Embryonic facial prominence (tissue), 1 donor: ENCODE data around the gene TAP2.
"Not testable (repeated sequence)": the region's sequence is repeated elsewhere in the genome, so short reads cannot be mapped to it uniquely, and the experiment has no call there.

Experiments
- DNase-seq: peaks from one replicate; pipeline ENCODE4 v3.0.0-alpha.2; 2016; ENCODE audit errors: extremely low spot score

TAP2 gene

DNA sequence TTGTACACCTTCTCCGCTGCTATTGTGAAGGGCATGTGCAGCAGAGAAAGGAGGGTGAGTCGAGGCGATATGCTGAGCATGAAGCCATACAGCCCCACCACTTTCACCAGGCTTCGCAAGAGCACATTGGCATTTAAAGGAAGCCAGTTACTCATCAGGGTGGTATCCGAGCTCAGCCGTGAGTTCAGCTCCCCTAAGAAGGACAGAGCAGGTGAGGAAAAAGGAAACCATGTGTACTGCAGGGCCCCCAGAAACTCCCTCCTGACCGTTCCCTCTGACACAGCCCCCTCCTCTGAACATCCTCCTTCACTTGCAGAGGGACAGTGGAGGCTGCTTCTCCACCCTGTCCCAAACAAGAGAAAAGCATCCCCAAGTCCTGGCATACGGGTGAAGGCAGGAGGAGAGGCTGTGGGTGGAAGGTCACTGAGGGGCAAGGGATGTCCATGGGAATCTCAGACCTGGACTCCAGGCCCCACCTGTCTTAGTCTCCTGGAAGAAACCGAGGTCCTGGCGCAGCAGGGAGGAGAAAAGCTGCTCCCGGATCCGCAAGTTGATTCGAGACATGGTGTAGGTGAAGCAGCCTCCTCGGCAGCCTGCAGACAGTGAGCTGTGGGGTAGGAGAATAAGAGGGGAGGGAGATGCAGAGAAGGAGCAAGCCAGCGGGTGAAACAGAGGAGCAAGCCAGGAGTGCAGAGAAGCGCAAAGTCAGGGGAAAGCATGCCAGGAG, 3.2 kb downstream of the TAP2 start:
- DNase-seq = no peak

DNA sequence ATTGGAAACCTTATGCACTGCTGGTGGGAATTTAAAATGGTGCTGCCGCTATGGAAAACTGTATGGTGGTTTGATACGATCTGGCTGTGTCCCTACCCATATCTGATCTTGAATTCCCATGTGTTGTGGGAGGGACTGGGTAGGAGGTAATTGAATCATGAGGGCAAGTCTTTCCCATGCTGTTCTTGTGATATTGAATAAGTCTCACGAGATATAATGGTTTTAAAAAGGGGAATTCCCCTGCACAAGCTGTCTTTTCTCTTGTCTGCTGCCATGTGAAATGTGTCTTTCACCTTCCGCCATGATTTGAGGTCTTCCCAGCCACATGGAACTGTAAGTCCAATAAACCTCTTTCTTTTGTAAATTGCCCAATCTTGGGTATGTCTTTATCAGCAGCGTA, 4.9 kb downstream of the TAP2 start:
- DNase-seq = no peak

DNA sequence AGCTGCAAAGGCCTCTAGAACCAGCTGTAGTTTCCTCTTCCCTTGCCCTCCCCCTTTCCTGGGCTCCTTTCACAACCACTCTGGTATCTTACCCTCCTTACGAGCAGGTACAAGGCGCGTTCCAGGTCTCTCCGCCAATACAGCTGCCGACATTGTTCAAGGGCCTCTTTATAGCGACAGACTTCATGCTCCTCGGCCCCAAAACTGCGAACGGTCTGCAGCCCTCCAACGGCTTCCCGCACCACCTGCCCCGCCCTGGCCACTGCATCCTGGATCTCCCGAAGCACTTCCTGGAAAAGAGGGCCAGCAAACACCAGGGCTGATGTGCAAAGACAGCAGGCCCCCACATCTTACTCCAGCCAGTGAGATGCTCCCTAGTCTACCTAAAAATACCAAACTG, 6.0 kb downstream of the TAP2 start:
- no peak for DNase-seq

DNA sequence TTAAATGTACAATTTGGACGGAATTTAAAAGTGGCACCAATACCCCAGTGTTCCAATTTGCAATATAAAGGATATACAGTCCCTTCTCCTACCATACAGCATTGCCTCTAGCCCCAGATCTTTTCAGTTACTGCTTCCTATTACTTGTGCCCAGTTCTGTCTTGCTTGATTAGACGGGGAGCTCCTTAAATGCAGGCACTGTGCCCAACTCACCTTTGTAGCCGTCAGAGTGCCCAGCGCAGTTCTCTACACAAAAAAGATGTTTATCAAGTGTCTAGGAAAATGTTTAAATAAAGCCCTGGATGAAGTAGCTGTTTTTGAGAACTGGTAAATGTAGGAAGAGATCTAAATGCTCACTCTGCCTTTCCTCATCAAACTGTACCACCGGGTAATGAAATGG, 7.6 kb downstream of the TAP2 start:
- no peak for DNase-seq

DNA sequence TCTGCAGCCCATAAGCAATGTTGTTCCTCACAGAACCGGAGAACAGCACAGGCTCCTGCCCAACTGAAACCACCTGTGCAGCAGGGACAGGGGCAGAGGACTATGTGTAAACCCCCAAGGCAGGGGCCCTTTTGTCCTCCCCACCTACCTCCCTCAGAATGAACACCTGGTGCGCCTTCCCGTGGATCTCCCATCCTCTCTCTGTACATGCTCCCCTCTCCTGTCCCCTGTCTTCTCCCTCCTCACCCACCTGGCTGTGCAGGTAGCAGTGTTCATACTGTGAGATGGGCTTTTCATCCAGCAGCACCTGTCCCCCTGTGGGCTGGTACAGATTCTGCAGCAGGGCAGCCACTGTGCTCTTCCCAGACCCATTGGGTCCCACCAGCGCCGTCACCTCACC, 8.5 kb downstream of the TAP2 start:
- DNase-seq = no peak

DNA sequence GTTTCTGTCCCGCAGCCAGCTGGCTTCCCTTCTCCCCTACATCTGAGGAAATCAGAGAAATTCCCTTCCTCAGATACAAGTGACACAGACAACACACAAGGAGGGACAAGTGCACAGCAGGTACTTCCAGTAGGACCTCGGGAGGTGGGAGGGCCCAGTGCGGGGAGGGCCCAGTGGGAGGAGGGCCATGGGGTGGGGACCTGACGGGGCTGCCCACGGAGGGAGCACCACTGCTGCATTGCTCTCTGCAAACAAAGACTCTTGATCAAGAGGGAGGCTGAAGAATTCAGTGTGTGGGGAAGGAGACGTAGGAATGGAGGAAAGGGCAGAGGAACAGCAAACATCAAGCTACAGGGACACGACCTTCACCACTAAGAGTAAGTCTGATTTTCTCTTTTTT, 9.0 kb downstream of the TAP2 start:
- DNase-seq = no peak

DNA sequence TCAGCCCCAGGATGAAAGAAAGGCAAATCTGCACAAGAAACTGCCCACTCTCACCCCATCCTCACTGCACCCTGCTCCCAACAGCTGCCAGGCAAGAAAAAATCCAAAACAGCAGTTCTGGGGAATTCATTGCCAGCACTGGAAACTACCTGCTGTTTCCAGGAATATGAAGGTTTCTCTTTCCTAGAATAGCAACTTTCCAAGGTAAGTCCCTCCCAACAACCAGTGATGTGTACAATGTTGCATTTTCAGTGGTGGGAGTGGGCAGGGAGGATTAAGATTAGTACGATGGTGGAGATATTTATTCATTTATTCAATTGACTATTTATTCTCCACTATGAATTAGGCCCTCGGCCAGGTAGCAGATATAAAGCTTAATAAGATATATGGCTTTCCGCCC, 11.5 kb downstream of the TAP2 start:
- DNase-seq = no peak

DNA sequence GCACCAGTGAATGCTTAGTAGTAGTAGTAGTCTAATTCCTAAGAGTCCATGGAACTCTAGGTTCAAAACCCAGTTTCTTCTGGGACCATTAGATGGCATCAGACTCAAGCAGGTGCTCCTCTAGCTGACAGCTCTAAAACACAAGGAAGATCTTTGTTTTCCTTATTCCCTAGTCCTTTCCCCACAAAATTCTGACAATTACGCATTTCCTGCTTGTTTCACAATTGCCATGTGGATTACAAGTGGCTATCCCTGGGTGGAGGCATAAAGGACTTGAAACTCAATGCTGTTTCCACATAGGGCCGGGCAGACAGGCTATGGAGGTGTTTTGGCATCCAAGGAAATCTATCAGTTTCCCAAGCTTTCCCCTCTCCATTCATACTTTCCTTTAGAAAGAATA, 12.6 kb downstream of the TAP2 start:
- DNase-seq = no peak

DNA sequence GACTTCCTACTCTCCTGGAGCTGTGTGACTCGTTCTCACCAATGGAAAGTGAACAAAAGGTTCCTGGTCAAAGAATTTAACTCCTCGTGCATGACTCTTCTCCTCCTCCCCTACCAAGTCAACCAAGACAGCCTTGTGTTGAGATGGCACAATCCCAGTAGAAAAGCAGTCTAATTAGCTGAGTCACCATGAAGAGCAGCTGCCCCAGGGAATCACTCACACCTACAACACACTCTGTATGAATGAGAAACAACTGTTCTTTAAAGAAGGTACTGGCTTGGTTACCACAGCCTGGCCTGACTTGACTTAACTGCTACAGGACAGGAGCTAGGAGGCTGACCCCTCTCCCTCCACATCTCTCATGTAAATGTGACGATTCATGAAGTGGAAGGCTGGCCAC, 18.8 kb downstream of the TAP2 start:
- DNase-seq = no peak

DNA sequence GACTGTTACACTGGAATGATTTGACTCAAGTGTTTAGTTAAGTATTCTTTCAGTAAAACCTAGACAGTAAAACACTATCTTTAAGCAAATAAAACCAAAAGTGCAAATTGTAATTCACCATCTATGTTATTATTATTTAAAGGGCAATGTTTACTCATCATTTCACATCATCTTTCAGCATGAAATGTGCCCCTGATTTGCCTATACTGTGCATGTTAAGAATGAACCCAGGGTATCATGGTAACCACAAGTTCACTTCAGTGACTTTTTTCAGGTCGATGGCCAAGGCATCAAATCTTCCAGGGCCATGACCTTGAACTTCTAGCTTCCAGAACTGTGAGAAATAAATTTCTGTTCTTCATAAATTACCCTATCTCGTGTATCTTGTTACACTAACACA, 19.7 kb downstream of the TAP2 start:
- DNase-seq = no peak

DNA sequence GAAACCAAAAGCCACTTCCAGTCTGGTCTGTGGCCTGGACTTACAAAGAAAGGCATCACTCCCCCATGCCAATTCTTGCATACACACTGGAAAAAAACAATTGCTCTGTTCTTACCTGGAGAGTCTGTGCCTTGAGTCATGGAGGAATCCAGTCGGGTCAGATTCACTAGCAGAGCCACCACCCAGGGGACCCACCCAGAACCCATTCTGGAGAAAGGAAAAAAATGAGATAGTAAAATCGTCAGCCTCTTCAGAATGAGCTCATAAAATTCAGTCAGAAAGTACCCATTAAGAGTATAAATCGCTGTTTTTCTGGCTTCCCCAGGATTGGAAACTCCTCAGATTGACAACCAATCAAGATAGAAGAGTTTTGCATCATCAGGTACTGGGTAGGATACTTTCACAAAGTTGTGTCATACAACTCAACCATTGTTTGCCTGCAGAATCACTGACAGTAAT, 21.8 kb downstream of the TAP2 start, which contains the start of gene HLA-DOB:
HLA-DOB (minus strand) TSS at position 257 of the 459 bp plus-strand sequence; CDS start at position 206, 51 bp downstream.
- no peak for DNase-seq

DNA sequence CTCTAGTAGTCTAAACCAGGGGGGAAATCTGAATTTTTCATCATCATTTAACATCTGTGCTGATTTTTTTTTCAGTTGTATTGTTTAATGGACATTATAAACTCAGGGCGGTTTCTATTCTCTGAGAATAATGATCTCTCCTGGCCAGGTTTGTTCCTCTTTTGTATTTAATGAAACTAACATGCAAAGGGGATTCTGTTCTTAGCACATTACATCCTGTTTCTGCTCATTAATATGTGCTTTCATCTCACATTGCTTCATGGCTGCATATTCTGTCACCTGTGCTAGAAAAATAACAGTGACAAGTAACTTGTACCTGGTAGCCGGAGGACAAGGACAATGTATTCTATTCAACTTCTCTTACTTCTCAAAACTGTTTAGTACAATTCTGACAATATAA, 22.5 kb downstream of the TAP2 start:
- no peak for DNase-seq

DNA sequence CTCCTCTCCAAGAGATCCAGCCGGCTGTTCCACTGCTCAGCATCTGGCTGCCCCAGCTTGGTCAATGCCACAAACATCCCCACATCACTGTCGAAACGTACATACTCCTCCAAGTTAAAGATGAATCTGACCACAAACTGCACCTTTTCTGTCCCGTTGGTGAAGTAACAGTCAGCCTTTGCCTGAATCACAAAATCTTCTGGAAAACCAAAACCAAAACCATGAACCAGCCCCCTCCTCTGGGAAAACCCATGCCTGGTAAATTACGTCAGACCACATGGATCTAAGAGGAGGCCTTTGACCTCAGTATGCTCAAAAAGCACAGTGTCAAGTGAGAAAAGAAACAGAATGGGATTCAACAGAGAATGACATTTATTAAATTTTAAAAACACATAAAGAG, 23.4 kb downstream of the TAP2 start:
- no peak for DNase-seq

DNA sequence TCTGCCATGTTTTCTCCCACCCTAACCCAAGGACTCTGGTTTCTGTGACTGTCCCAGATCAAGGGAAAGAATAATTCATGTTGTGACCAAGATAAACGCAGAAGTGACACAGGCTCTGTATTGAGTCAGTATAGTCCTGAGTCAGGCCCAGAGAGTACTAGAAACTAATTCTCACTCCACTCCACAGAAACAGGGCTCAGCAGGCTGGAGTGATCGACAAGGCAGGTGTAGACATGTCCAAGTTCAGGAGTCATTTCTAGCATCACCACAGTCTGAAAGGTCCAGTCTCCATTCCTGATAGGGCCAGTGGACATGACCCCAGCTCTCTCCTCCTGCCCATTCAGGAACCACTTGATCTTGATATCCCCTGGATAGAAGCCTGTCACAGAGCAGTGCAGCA, 24.4 kb downstream of the TAP2 start:
- DNase-seq = no peak

DNA sequence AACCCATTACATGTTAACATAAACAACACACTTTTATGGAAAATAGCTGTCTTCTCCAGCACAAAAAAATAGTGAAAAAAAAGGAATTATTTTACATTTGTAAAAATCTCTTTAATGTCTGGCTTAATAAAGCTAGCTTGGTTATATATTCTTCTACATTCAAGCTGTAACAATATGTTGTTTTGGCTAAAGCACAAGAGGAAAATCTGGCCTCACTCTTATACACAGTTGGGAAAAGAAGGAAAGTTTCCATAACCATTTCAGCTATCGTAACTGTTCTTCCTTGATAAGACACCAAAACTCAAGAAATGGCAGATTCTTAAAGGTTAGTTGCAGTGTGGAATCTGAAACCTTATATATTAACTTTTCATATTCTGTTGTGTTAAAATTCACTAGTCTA, 29.4 kb downstream of the TAP2 start:
- no peak for DNase-seq

DNA sequence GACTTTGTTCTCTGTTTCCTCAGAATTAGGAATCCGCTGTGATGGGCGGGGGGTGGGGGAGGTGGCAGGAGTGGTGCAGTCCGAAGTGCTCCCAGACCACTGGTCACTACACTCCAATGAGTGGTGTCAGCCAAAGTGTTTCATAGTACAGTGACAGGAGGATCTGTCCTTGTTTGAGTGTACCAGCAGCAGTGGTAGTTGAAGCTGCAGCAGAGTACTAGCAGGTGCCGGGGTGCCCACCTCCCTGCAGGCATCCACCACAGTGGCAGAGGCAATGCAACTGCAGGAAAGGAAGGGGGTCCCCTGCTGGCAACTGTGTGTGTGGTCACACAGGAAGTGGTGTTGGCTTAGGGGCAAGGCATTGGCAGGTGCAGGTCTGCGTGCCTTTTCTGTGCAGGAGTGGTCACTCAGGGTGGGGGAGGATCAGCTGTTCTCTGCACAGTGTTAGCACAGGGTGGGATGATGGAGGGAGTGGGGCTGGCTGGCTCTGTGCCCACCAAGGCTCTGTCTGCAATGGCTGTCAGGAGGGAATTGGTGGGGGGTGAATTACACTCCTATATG, 31.4 kb downstream of the TAP2 start:
- no peak for DNase-seq

DNA sequence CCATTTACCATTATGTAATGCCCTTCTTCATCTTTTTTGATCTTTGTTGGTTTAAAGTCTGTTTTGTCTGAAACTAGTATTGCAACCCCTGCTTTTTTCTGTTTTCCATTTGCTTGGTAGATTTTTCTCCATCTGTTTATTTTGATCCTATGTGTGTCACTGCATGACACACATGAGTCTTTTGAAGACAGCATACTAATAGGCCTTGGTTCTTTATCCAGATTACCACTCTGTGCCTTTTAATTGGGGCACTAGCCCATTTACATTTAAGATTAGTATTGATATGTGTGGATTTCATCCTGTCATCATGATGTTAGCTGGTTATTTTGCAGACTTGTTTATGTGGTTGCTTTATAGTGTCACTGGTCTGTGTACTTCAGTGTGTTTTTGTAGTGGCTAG, 33.1 kb downstream of the TAP2 start:
- not testable (repeated sequence) for DNase-seq

DNA sequence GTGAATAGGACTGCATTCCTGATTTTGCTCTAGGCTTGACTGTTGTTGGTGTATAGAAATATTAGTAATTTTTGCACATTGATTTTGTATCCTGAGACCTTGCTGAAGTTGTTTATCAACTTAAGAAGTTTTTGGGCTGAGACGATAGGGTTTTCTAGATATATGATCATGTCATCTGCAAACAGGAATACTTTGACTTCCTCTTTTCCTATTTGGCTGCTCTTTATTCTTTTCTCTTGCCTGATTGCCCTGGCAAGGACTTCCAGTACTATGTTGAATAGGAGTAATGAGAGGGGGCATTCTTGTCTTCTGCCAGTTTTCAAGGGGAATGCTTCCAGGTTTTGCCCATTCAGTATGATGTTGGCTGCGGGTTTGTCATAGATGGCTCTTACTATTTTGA, 35.1 kb downstream of the TAP2 start:
- no peak for DNase-seq

DNA sequence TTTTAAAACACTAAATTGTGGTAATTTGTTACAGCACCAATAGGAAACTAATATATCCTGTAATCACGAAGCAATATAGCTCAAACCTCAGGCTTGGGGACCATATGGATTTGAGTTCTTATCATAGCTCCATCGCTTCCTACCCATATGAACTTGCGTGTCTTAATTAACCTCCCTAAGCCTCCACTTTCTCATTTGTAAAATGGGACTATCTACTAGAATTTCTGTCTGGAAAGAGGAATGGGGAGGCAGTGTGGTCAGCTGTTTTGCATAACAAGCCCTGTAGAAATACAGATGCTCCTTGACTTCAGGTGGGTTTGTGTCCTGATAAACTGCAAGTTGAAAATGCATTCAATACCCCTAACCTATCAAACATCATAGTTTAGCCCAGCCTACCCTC, 38.8 kb downstream of the TAP2 start:
- DNase-seq = no peak

DNA sequence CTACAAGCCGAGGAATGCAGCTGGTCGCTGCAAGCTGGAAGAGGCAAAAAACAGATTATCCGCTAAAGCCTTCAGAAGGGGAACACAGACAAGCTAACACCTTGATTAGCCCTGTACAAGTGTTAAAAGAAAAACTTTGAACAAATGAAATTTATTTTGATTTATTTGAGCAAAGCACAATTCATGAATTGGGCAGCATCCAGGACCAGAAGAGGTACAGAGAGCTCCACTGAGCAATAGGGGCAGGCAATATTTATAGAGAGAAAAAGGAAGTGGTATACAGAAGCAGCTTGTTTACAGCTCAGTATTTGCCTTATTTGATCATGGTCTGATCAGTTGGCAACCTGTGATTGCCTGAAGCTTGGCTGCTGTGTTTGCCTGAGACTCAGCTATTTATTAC, 39.4 kb downstream of the TAP2 start:
- DNase-seq = no peak

DNA sequence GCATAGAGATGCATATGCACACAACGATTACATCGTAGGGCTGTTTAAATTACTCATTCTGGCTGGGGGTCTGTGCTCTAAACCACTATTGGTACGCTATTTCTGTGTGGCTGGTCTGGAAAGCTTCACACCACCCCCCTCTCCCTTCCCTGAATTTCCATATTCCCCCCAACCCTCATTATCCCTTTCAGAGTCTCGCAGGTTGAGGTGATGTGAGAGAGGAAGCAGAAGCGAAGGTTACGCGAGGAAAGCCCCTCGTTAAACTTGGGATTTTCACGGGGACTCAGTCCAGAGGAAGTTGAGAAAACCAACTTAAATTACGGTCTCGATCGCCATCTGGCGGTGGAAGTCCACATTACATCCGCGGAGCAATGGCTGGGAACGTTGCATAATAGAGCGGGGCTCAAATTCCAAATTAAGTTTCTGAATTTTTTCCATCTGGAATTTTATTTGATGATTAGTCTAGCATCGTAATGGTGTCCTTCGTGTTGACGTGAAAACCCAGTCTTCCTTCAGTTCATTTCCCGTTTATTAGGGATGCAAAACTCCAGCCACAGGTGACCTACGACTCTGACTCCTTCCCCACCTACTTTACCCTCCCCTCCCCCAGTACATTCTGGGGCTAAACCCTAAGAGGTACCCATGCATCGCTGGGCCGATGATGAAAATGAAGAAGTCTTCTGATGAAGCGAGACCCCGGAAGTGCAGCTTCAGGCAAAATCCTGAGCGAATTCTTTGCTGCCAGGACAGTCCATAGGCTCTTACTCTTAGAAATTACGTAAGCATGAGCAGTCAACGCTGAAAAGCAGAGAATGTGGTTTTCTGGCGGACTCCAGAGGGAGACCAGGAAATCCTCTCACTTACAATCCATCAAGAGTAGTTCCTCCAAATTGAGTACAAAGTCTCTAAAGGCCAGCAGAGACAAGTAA, 41.4 kb downstream of the TAP2 start:
- peak; percentile 29 for DNase-seq

DNA sequence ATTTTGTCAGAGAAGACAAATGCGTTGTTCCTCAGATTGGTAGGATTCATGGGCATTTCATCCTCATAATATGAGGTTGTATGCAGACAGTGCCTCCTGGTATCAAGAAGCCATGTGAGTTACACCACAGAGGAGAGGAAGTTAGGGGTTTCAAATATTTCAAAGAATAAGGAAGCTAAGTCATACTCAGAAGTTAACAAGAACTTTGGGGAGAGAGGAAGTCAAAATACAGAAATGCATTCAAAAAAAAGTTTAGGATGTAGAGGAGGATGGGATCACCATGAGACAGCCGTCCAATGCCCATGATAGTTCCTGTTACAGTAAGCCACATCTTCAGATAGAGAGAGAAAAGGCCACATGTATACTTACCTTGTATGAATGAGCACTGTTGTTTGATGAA, 44.0 kb downstream of the TAP2 start:
- DNase-seq = no peak
